GM21367 (cell line): ENCODE data around the gene OR56A4.
"Not testable (repeated sequence)": the region's sequence is repeated elsewhere in the genome, so short reads cannot be mapped to it uniquely, and the experiment has no call there.

Experiments
- ATAC-seq: cut with Tn5 transposase; IDR thresholded peaks from one replicate; pipeline ENCODE4 v1.9.1; 2021; ENCODE audit not compliant: unreplicated experiment

The OR56A4 gene

DNA sequence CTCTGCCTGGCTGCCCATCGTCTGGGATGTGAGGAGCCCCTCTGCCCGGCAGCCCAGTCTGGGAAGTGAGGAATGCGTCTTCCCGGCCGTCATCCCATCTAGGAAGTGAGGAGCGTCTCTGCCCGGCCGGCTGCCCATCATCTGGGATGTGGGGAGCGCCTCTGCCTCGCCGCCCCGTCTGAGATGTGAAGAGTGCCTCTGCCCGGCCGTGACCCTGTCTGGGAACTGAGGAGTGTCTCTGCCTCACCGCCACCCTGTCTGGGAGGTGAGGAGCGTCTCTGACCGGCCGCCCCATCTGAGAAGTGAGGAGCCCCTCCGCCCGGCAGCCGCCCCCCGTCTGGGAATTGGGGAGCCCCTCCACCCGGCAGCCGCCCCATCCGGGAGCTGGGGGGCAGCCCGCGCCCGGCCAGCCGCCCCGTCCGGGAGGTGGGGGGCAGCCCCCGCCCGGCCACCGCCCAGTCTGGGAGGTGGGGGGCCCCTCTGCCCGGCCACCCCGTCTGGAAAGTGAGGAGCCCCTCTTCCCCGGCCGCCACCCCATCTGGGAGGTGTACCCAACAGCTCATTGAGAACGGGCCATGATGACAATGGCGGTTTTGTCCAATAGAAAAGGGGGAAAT lies 45.9 kb downstream of the OR56A4 start:
- ATAC-seq: not testable (repeated sequence)

DNA sequence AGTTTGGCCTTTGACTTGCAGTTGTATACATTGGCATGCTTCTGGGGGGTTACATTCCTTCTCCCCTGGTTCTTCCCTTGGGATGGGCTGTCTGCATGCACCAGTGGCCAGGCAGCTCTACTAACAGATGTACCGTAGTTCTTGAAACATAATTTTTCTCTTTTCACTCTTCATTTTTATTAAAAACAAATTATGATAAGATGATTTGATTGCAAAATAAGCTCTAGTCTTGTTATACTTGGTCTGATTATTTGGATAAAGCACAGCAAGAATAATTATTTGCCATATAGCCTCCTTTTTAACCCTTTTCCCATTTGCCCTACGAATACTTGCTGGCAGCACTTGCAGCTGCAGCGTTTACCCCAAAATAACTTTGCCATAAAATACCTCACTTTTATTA lies 51.2 kb downstream of the OR56A4 start:
- ATAC-seq: no peak
